ENCODE data around the gene RANBP2. TPM values are rescaled to one million over a fixed set of nuclear protein-coding genes. Genes with fewer than 3 reads are reported as not detected.

The RANBP2 gene
- total and polyA plus RNA-seq, 9 of the 15 experiments (the other 6 are each of a cell fraction or from before 2014, with no cell fraction given): 11.7 to 97.4 (median 48.1) TPM

GRCh38 chr2:108719149-108720044, at the start of gene RANBP2 (continued):
- peak; percentile 56 for TF ChIP-seq NEUROD1 (IDR thresholded peaks at IDR 0.05; ENCODE audit: borderline replicate concordance, low read depth, low read length, partially characterized antibody)
- peak; percentile 96 for TF ChIP-seq PHF20 (IDR thresholded peaks at IDR 0.05; ENCODE audit: partially characterized antibody)
- no peak for TF ChIP-seq KAT2B (IDR thresholded peaks at IDR 0.05; ENCODE audit: low read depth, low read length)
- no peak for TF ChIP-seq ZNF140 (CRISPR knock-in tag; IDR thresholded peaks at IDR 0.05)
- TF ChIP-seq ZNF217 (CRISPR knock-in tag; IDR thresholded peaks at IDR 0.05): no peak
- no peak for TF ChIP-seq EWSR1 (IDR thresholded peaks at IDR 0.05; ENCODE audit: borderline replicate concordance, low read depth, partially characterized antibody)
- no peak for TF ChIP-seq ZNF445 (CRISPR knock-in tag; IDR thresholded peaks at IDR 0.05; ENCODE audit: low read depth)
- TF ChIP-seq TARDBP (IDR thresholded peaks at IDR 0.05): peak; percentile 98
- no peak for TF ChIP-seq SREBF1 (IDR thresholded peaks at IDR 0.05; ENCODE audit: borderline replicate concordance, low read depth, low read length)
- TF ChIP-seq HNRNPH1 (optimal IDR thresholded peaks at IDR 0.05; ENCODE audit: low read depth, low read length): no peak
- no peak; the same call in 1 of the 2 replicates for TF ChIP-seq FOXJ2 (tag; IDR thresholded peaks at IDR 0.05)
- TF ChIP-seq ZNF146 (CRISPR knock-in tag; IDR thresholded peaks at IDR 0.05; ENCODE audit: unreplicated experiment): no peak
- peak; percentile 23; the same call in 1 of the 2 replicates for TF ChIP-seq TEAD2 (tag; IDR thresholded peaks at IDR 0.05)
- peak; percentile 30 to 80; a peak in 2 of 4 replicates for TF ChIP-seq NONO (IDR thresholded peaks at IDR 0.05; ENCODE audit: low read depth in 2 of 2, low read length in 1 of 2)
- peak; percentile 100 for TF ChIP-seq GMEB1 (CRISPR knock-in tag; IDR thresholded peaks at IDR 0.05)
- TF ChIP-seq SUPT5H (IDR thresholded peaks at IDR 0.05): peak; percentile 91
- TF ChIP-seq RBM25 (IDR thresholded peaks at IDR 0.05; ENCODE audit: low read depth, low read length, severe bottlenecking): no peak
- TF ChIP-seq PML (IDR thresholded peaks at IDR 0.05; ENCODE audit: low read length): peak; percentile 59; the same call in 1 of the 2 replicates
- TF ChIP-seq EP300 (IDR thresholded peaks at IDR 0.05; ENCODE audit: low read length): peak; percentile 57
- peak; percentile 78 for TF ChIP-seq JUND (IDR thresholded peaks at IDR 0.05; ENCODE audit: borderline replicate concordance, low read depth, low read length)
- TF ChIP-seq JUND (tag; IDR thresholded peaks at IDR 0.05; ENCODE audit: borderline replicate concordance, low read depth, low read length): no peak
